Aortic smooth muscle cell (primary cell): ENCODE data around the gene PCA3. TPM values are rescaled to one million over a fixed set of nuclear protein-coding genes. Genes with fewer than 3 reads are reported as not detected.

ENCODE experiments used
- total RNA-seq: library from RNA; depleted of rRNA; stranded (reverse); fragments of >200 nt; gene quantifications from 2 replicates; pipeline ENCODE4 v1.2.3, GENCODE V29; 2014

Gene PCA3
- 0.12 and 0.26 TPM in 2 replicates for total RNA-seq

GRCh38 chr9:76764138-76764537 is at the start of gene PCA3:
Gene PCA3 (plus strand): TSS chr9:76764438.

Other genes starting within 250 kb of the PCA3 start
- gene PRUNE2, start 141.7 kb downstream of the PCA3 start, total RNA-seq, result 50.7 and 65.3 TPM in 2 replicates